Neural progenitor cell (in vitro differentiated cells): ENCODE results near the gene EIF3B. TPM values are rescaled to one million over a fixed set of nuclear protein-coding genes. Genes with fewer than 3 reads are reported as not detected.

Experiments used
- DNase-seq: peaks from one replicate; pipeline ENCODE4 v3.0.0-alpha.2; 2016; ENCODE audit warnings: low spot score
- H2AFZ ChIP-seq: fragments of 200-600 bp; sonication (generic); replicated peaks from 2 replicates; pipeline ENCODE4 v1.6.1; 2016; ENCODE audit warnings: antibody characterized with exemption
- H3F3A ChIP-seq: fragments of 200-600 bp; sonication (generic); 2 replicates; pipeline ENCODE4 v1.6.1; 2016; ENCODE audit warnings: antibody characterized with exemption, low read depth
- H3K27ac ChIP-seq: fragments of 200-600 bp; sonication (generic); 2 replicates; pipeline ENCODE4 v1.5.1; 2016; ENCODE audit warnings: mild to moderate bottlenecking
- H3K27me3 ChIP-seq: fragments of 200-600 bp; sonication (generic); 2 replicates; pipeline ENCODE4 v1.6.1; 2016; ENCODE audit warnings: mild to moderate bottlenecking, moderate library complexity
- H3K36me3 ChIP-seq: fragments of 200-600 bp; sonication (generic); 2 replicates; pipeline ENCODE4 v1.5.1; 2016
- H3K4me1 ChIP-seq: fragments of 200-600 bp; sonication (generic); 2 replicates; pipeline ENCODE4 v1.6.1; 2016; ENCODE audit warnings: mixed run types
- H3K4me2 ChIP-seq: fragments of 200-600 bp; sonication (generic); 2 replicates; pipeline ENCODE4 v1.6.1; 2016
- H3K4me3 ChIP-seq: fragments of 200-600 bp; sonication (generic); 2 replicates; pipeline ENCODE4 v1.5.1; 2016
- H3K79me2 ChIP-seq: fragments of 200-600 bp; sonication (generic); 2 replicates; pipeline ENCODE4 v1.6.1; 2016; ENCODE audit warnings: low read depth
- H3K9ac ChIP-seq: fragments of 200-600 bp; sonication (generic); 2 replicates; pipeline ENCODE4 v1.6.1; 2016
- H3K9me3 ChIP-seq: fragments of 200-600 bp; sonication (generic); 2 replicates; pipeline ENCODE4 v1.5.1; 2016; ENCODE audit warnings: low read depth
- H4K20me1 ChIP-seq: fragments of 200-600 bp; sonication (generic); 2 replicates; pipeline ENCODE4 v1.6.1; 2016; ENCODE audit warnings: low read depth
- H3K27ac Mint-ChIP-seq: 3 replicates; pipeline ENCODE4 v1.8.0; 2021; ENCODE audit warnings: mixed read lengths
- H3K27me3 Mint-ChIP-seq: 2 replicates; pipeline ENCODE4 v1.8.0; 2022; ENCODE audit warnings: low read depth, mild to moderate bottlenecking, inconsistent platforms, moderate library complexity, mixed read lengths; ENCODE audit not compliant: insufficient read depth
- H3K36me3 Mint-ChIP-seq: 3 replicates; pipeline ENCODE4 v1.8.0; 2021; ENCODE audit warnings: mixed read lengths
- H3K4me1 Mint-ChIP-seq: 3 replicates; pipeline ENCODE4 v1.8.0; 2021; ENCODE audit warnings: mixed read lengths
- H3K4me3 Mint-ChIP-seq: 3 replicates; pipeline ENCODE4 v1.8.0; 2021; ENCODE audit warnings: mild to moderate bottlenecking, moderate library complexity, mixed read lengths
- H3K9me3 Mint-ChIP-seq: 3 replicates; pipeline ENCODE4 v1.8.0; 2020; ENCODE audit warnings: mixed read lengths
- CTCF ChIP-seq: fragments of 200-600 bp; sonication (generic); IDR thresholded peaks from 2 replicates; pipeline ENCODE4 v1.5.1; 2017; ENCODE audit warnings: antibody characterized with exemption, mild to moderate bottlenecking
- EZH2 ChIP-seq: fragments of 200-600 bp; sonication (generic); IDR thresholded peaks from 2 replicates; pipeline ENCODE4 v1.6.1; 2017; ENCODE audit warnings: antibody characterized with exemption, mild to moderate bottlenecking, moderate library complexity
- EZH2phosphoT487 ChIP-seq: fragments of 200-600 bp; sonication (generic); IDR thresholded peaks from 2 replicates; pipeline ENCODE4 v1.6.1; 2017; ENCODE audit warnings: antibody characterized with exemption
- total RNA-seq: library from RNA; depleted of rRNA; stranded (reverse); fragments of >200 nt; gene quantifications from 2 replicates; pipeline ENCODE4 v1.2.3, GENCODE V29; 2015; ENCODE audit warnings: low replicate concordance

EIF3B gene
- total RNA-seq, 1 donor from 2014 or later: 146 TPM

GRCh38 chr7:2393706-2394105 is 39.1 kb downstream of the EIF3B start:
- TF ChIP-seq CTCF (no peak), EZH2 (no peak), EZH2phosphoT487 (no peak)
- Histone ChIP-seq H3K4me2 (no peak overlapping the region), H3K27me3 (no peaks in the 10 kb centered on the region), H3K4me1 (peaks cover 7% of the 10 kb centered on the region), H3K9me3 (no peaks in the 10 kb centered on the region), H4K20me1 (no peaks in the 10 kb centered on the region), H3K36me3 (no peaks in the 10 kb centered on the region), H3K9ac (no peak overlapping the region), H3F3A (peaks cover 14% of the 10 kb centered on the region), H3K79me2 (no peaks in the 10 kb centered on the region), H3K27ac (no peak overlapping the region), H3K4me3 (no peak overlapping the region), H2AFZ (no peak overlapping the region)
- H3K27me3 Mint-ChIP-seq: peaks cover 4% of the 10 kb centered on the region
- H3K4me3 Mint-ChIP-seq: no peak overlapping the region
- no peak for DNase-seq
- no peaks in the 10 kb centered on the region for H3K36me3 Mint-ChIP-seq
- no peaks in the 10 kb centered on the region for H3K9me3 Mint-ChIP-seq
- H3K27ac Mint-ChIP-seq: peak overlapping the region; percentile 69
- peaks cover 20% of the 10 kb centered on the region for H3K4me1 Mint-ChIP-seq

GRCh38 chr7:2394566-2395082 is 40.0 kb downstream of the EIF3B start:
- Mint-ChIP-seq H3K36me3 (no peaks in the 10 kb centered on the region), H3K4me3 (no peak overlapping the region), H3K27ac (peak overlapping the region; percentile 74), H3K4me1 (peaks cover 17% of the 10 kb centered on the region), H3K9me3 (no peaks in the 10 kb centered on the region), H3K27me3 (peaks cover 2% of the 10 kb centered on the region)
- Histone ChIP-seq H3K9ac (no peak overlapping the region), H3F3A (peaks cover 14% of the 10 kb centered on the region), H4K20me1 (no peaks in the 10 kb centered on the region), H2AFZ (no peak overlapping the region), H3K4me1 (peaks cover 7% of the 10 kb centered on the region), H3K9me3 (no peaks in the 10 kb centered on the region), H3K27me3 (no peaks in the 10 kb centered on the region), H3K4me3 (no peak overlapping the region), H3K36me3 (no peaks in the 10 kb centered on the region), H3K27ac (no peak overlapping the region), H3K79me2 (no peaks in the 10 kb centered on the region), H3K4me2 (no peak overlapping the region)
- no peak for TF ChIP-seq CTCF
- TF ChIP-seq EZH2: no peak
- TF ChIP-seq EZH2phosphoT487: no peak
- DNase-seq: no peak

GRCh38 chr7:2398506-2398905 is 43.9 kb downstream of the EIF3B start:
- Histone ChIP-seq H3K27ac (no peak overlapping the region), H2AFZ (no peak overlapping the region), H3K9me3 (no peaks in the 10 kb centered on the region), H3K4me1 (peaks cover 5% of the 10 kb centered on the region), H3K27me3 (no peaks in the 10 kb centered on the region), H3K9ac (no peak overlapping the region), H3K4me2 (no peak overlapping the region), H3K4me3 (no peak overlapping the region), H4K20me1 (no peaks in the 10 kb centered on the region), H3K36me3 (no peaks in the 10 kb centered on the region), H3K79me2 (no peaks in the 10 kb centered on the region), H3F3A (peaks cover 22% of the 10 kb centered on the region)
- Mint-ChIP-seq H3K4me3 (no peak overlapping the region), H3K36me3 (no peaks in the 10 kb centered on the region), H3K9me3 (no peaks in the 10 kb centered on the region), H3K27ac (peak overlapping the region; percentile 57), H3K4me1 (peaks cover 17% of the 10 kb centered on the region), H3K27me3 (peaks cover 3% of the 10 kb centered on the region)
- no peak for DNase-seq
- TF ChIP-seq EZH2phosphoT487: no peak
- no peak for TF ChIP-seq EZH2
- no peak for TF ChIP-seq CTCF
